ENCODE measurements around the gene SDK1. TPM values are rescaled to one million over a fixed set of nuclear protein-coding genes. Genes with fewer than 3 reads are reported as not detected.
"Not testable (repeated sequence)": the region's sequence is repeated elsewhere in the genome, so short reads cannot be mapped to it uniquely, and the experiment has no call there.

Gene SDK1
- total RNA-seq, 4 donors from 2014 or later = 1.3 to 5.0 (median 2.0) TPM

DNA sequence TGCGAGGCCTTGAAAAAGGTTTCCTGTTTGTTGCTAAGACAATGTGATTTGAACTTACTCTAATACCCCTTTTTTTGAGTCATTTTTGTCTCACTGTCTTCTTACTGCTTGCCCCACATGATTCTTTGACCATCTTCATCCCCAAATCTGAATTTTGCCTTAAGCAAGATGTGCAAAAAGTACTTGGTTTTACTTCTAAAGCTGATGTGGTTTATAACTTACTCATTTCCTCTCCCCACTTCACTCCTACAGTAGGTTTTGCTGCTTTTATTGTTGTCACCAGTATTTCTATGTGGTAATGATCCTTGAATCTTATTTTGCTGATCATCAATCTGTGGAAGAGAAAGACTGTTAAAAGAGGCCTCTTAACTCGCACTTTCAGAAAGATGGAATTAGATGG lies 396.4 kb downstream of the SDK1 start:
- WGBS, 2 donors = 93 to 95% methylated on average over 2 of the region's 2 CpGs

DNA sequence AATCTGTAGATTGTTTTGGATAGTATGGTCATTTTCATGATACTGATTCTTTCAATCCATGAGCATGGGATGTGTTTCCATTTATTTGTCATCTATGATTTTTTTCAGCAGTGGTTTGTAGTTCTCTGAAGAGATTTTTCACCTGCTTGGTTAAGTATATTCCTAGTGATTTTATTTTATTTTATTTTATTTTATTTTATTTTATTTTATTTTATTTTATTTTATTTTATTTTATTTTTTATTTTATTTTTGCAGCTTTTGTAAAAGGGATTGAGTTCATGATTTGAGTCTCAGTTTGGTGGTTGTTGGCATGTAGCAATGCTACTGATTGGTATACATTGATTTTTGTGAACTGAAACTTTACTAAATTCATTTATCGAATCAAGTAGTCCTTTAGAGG lies 404.2 kb downstream of the SDK1 start:
- TF ChIP-seq POLR2A (IDR thresholded peaks at IDR 0.05) = no peak
- TF ChIP-seq, protein P1, sequence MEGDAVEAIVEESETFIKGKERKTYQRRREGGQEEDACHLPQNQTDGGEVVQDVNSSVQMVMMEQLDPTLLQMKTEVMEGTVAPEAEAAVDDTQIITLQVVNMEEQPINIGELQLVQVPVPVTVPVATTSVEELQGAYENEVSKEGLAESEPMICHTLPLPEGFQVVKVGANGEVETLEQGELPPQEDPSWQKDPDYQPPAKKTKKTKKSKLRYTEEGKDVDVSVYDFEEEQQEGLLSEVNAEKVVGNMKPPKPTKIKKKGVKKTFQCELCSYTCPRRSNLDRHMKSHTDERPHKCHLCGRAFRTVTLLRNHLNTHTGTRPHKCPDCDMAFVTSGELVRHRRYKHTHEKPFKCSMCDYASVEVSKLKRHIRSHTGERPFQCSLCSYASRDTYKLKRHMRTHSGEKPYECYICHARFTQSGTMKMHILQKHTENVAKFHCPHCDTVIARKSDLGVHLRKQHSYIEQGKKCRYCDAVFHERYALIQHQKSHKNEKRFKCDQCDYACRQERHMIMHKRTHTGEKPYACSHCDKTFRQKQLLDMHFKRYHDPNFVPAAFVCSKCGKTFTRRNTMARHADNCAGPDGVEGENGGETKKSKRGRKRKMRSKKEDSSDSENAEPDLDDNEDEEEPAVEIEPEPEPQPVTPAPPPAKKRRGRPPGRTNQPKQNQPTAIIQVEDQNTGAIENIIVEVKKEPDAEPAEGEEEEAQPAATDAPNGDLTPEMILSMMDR (IDR thresholded peaks at IDR 0.05) = no peak
- intact Hi-C loops (cut with DNase I) = no loop called here
- no peaks in the 10 kb centered on the region for H3K9me3 ChIP-seq
- no peaks in the 10 kb centered on the region for H3K4me1 ChIP-seq
- H3K27ac ChIP-seq = no peak overlapping the region
- H3K27me3 ChIP-seq = no peaks in the 10 kb centered on the region
- no peaks in the 10 kb centered on the region for H3K36me3 ChIP-seq
- WGBS, 2 donors = 95% methylated on average over 1 of the region's 1 CpG
- no peak for DNase-seq
- H3K4me3 ChIP-seq (replicated peaks in 1 of 3) = no peak overlapping the region

More for the DNA sequence above, 396.4 kb downstream of the SDK1 start:
- no peaks in the 10 kb centered on the region for H3K9me3 ChIP-seq
- no peaks in the 10 kb centered on the region for H3K36me3 ChIP-seq
- no peak overlapping the region for H3K4me3 ChIP-seq (replicated peaks in 1 of 3)
- intact Hi-C loops (cut with DNase I) = no loop called here
- no peak for DNase-seq
- no peaks in the 10 kb centered on the region for H3K27me3 ChIP-seq
- TF ChIP-seq POLR2A (IDR thresholded peaks at IDR 0.05) = no peak
- TF ChIP-seq, protein P1 (IDR thresholded peaks at IDR 0.05) = no peak
- no peak overlapping the region for H3K27ac ChIP-seq
- no peaks in the 10 kb centered on the region for H3K4me1 ChIP-seq

DNA sequence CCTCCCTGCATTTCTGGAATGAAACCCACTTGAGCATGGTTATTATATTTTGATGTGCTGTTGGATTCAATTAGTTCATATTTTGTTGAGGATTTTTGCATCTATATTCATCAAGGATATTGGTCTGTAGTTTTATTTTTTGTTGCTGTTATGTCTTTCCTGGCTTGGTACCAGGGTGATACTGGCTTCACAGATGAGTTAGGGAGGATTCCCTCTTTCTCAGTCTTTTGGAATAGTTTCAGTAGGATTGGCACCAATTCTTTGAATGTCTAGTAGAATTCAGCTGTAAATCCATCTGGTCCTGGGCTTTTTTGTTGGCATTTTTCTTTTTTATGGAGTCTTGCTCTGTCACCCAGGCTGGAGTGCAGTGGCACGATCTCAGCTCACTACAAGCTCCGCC lies 405.0 kb downstream of the SDK1 start:
- H3K4me1 ChIP-seq; H3K27me3 ChIP-seq; DNase-seq; H3K27ac ChIP-seq; H3K36me3 ChIP-seq; intact Hi-C loops (cut with DNase I); H3K9me3 ChIP-seq; H3K4me3 ChIP-seq (replicated peaks in 1 of 3): not testable (repeated sequence)
- WGBS, 2 donors = 94 to 100% methylated on average over 2 of the region's 2 CpGs

DNA sequence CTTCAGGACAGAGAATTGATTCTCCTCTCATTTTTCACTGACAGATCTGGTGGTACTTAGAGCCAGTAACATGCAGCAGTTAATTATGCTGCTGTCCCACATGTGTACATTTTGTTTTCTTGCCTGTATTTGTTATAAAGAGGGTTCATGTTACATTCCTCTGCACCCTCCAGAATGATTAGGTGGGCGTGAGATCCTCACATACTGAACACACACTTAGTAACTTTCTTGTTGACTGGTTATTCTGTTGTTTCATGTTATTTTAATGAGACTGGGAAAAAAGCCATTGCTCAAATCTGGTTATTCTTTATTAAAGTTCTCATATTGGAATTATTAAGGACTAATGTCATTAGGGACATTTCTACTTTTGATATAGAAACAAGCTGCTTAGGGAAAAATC lies 409.1 kb downstream of the SDK1 start:
- H3K27me3 ChIP-seq = no peaks in the 10 kb centered on the region
- no peak overlapping the region for H3K4me3 ChIP-seq (replicated peaks in 1 of 3)
- intact Hi-C loops (cut with DNase I) = no loop called here
- H3K27ac ChIP-seq = no peak overlapping the region
- 81 to 83% methylated on average over 1 of the region's 1 CpG for WGBS, 2 donors
- no peak for TF ChIP-seq POLR2A (IDR thresholded peaks at IDR 0.05)
- TF ChIP-seq, protein P1 (IDR thresholded peaks at IDR 0.05) = no peak
- no peaks in the 10 kb centered on the region for H3K36me3 ChIP-seq
- no peak for DNase-seq
- H3K9me3 ChIP-seq = no peaks in the 10 kb centered on the region
- no peaks in the 10 kb centered on the region for H3K4me1 ChIP-seq

DNA sequence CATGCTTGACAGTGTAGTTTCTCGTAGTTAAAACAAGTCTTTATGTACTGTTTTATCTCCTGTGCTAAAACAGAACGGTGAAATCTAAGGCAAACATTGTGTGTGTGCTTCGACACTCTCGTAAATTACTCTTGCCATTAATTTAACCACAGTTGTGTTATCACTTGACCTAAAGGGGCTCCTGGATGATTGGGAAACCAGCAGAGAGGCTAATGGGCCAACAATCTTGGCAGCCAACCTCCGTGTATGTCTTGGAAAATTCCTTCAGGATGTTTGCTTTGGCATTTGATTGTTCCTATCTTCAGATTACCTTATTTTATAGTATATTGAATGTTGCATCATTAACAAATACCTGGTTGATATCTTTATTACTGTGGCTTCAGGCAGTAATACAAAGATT lies 409.5 kb downstream of the SDK1 start:
- no peak for TF ChIP-seq POLR2A (IDR thresholded peaks at IDR 0.05)
- TF ChIP-seq, protein P1 (IDR thresholded peaks at IDR 0.05) = no peak
- no peaks in the 10 kb centered on the region for H3K9me3 ChIP-seq
- H3K27me3 ChIP-seq = no peaks in the 10 kb centered on the region
- DNase-seq = no peak
- H3K4me1 ChIP-seq = no peaks in the 10 kb centered on the region
- intact Hi-C loops (cut with DNase I) = no loop called here
- H3K36me3 ChIP-seq = no peaks in the 10 kb centered on the region
- H3K4me3 ChIP-seq (replicated peaks in 1 of 3) = no peak overlapping the region
- WGBS, 2 donors = 59 to 61% methylated on average over 5 of the region's 5 CpGs
- no peak overlapping the region for H3K27ac ChIP-seq

DNA sequence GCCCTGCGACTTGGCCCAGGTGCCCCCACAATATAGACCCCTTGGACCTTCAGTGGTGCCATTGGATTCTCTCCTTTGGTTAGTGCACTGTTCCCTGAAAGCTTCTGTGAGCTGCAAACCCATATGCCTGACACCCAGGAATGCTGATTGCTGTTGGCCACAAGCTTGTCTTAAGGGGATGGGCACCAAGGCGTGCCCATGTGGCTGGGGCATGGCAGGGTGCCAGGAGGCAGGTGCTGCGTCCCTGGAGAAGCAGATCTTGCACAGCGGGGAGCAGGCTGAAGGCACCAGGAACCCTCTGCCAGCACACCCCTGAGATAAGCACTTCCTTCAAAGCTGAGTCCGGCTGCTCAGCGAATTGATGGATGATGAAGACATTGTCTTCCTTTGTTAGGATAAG lies 411.8 kb downstream of the SDK1 start:
- no peaks in the 10 kb centered on the region for H3K4me1 ChIP-seq
- no peaks in the 10 kb centered on the region for H3K27me3 ChIP-seq
- no peak for DNase-seq
- TF ChIP-seq, protein P1 (IDR thresholded peaks at IDR 0.05) = no peak
- TF ChIP-seq POLR2A (IDR thresholded peaks at IDR 0.05) = no peak
- intact Hi-C loops (cut with DNase I) = no loop called here
- no peaks in the 10 kb centered on the region for H3K9me3 ChIP-seq
- H3K4me3 ChIP-seq (replicated peaks in 1 of 3) = no peak overlapping the region
- H3K27ac ChIP-seq = no peak overlapping the region
- 47 to 64% methylated on average over 5 to 6 of the region's 6 CpGs for WGBS, 2 donors
- H3K36me3 ChIP-seq = no peaks in the 10 kb centered on the region
